NCI-H524 (cell line): ENCODE data around the gene KDM5B.
A peak's percentile ranks its signal among the peaks of the same experiment; 100 is the strongest.
"Not testable (repeated sequence)": the region's sequence is repeated elsewhere in the genome, so short reads cannot be mapped to it uniquely, and the experiment has no call there.

Experiments used
- DNase-seq, 2 experiments: peaks; one replicate each; lab custom pipeline; 2025; lab: John Stamatoyannopoulos, UW

The KDM5B gene

GRCh38 chr1:202812176-202813026 lies 4.2 kb upstream of the KDM5B start:
- no peak for DNase-seq

GRCh38 chr1:202811296-202812175 lies 3.3 kb upstream of the KDM5B start:
- peak in 1 of 2 experiments; percentile 31 for DNase-seq

GRCh38 chr1:202810615-202811295 lies 2.5 kb upstream of the KDM5B start, which contains the start of gene PCAT6:
PCAT6 (plus strand) TSS chr1:202810954.
- peak; percentile 76 to 94 for DNase-seq

DNA sequence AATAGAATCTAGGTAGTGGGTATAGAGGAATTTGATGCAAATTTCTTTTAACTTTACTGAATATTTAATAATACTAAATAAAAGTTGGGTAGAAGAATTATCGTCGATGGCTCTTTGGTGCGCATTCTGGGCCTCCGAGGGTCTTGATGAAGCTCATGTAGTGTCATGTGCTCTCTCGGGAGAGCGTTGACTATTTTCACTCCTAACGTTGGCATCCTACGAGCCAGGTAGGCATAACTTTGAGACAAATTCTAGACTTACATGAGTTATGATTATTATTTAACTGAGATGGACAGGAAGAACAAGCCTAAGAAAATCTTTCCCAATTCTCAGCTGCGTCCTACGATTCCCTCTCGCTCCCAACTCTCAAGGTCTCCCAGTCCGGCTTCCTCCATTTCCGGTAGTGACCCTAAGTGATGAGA lies 2.0 kb upstream of the KDM5B start:
- DNase-seq, result no peak

- no peak for DNase-seq
Observed at GRCh38 chr1:202809597-202810159, 1.5 kb upstream of the KDM5B start.

DNA sequence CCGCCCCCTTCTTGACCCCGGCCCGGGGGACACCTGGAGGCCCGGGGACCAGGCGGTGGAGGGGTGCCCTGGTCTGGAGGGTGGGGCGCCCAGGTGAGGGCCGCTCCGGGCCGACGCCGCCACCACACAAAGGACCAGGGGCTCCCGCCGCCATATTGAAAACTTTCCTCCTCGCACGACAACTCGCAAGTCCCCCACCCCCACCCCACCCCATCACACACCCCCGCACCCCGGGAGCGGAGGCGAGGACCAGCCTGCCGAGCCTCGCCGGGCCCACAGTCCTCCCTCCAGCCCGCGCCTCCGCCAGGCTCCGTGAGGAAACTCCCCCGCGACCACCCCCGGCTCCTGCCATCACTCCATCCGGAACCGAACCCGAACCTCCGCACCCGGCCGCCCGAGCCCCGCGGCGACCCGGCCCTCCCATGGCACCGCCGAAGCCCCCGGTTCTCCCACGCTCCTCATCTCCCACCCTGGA lies 733 bp downstream of the KDM5B start:
- peak in 1 of 2 experiments; percentile 23 for DNase-seq

DNA sequence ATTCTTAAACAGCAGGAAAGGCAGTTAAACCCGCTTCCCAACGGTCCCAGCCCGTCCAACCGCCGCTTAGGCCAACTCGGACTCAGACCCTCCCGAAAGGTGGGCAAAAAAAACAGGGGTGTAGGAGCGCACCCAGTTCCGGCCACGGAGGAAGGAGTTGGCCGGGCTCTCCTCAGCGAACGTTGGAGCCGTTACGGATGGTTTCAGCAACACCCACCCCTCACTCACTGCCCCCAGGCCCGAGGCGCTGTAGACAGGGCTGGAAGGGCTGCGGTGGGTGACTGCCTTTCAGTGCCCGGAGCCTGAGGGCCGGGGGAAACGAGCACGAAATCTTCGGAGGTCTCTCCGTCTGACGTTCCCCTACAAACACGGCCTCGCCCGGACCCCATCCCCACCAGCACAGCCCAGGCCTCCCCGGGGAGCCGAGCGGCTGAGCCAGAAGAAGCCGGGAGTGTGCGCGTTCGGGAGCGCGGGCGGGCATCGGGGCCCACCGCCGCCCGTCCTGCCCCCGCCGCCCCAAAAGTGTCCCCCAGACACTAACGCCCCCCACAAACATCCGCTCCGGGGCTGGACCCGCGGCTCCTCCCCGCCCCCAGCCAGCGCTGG lies 1.3 kb downstream of the KDM5B start:
- DNase-seq, result peak in 1 of 2 experiments; percentile 27

DNA sequence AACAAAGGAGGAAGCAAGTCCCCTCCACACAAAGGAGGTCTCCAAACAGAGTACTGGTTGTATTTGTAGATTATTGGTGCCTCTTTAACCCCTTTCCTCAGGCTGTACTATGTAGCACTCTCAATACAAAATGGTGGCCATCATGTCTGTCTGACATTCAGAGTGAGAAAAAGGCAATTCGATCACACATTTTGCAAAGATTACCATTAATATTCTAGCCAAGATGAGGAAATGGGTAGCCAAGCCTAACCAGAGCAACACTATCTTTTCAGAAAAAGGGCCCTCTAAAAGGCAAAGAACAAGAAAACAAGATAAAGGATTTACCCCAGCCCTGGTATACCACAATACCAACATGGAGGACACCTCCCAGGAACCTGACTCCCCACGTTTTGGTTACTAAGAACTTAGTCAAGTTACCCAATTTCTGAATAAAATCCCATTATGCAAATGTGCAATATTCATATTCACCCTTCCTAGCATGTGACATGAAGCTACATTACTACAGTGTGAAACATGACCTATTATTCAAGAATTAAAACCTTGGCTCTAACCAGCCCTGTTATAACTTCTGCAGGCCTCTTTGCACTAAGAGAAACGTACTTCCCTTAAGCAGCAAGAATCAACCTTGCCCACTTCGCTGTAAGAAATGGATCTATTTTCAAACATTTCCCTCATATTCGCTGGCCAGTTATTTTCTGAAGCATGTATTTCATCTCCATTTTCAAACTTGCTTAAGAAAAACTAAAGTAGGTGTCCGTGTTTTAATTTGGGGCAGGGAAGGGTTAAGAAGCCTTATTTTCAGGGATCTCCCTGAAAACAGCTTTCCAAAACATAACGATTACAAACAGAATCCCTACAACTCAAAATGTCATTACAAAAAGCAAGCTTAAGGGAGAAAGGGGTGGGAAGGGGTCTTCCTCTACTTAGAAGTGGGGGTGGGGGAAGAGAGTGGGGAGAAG lies 2.1 kb downstream of the KDM5B start:
- no peak for DNase-seq

GRCh38 chr1:202804126-202804525 lies 4.1 kb downstream of the KDM5B start:
- no peak for DNase-seq

GRCh38 chr1:202802998-202803932 lies 5.0 kb downstream of the KDM5B start:
- DNase-seq, result no peak

GRCh38 chr1:202802034-202802433 lies 6.2 kb downstream of the KDM5B start:
- DNase-seq, result no peak

DNA sequence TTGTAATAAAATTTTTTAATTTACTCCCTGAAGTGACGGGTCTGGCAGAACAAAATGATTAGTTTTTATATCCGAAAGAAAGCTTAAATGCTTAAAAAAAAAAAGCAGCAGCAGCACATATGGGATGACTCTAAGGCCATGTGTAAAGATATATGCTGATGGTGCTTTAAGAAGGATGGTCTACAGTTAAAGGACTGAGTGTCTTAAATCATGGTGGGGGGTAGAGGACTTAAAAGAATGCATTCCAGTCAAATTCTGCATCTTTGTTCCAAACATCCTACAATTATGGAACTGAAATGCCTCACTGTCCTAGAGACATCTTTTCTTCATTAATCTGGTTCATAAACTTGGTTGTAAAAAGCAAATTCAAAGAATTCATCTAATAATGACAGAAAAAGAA lies 7.0 kb downstream of the KDM5B start:
- DNase-seq, result no peak

GRCh38 chr1:202800742-202801141 lies 7.5 kb downstream of the KDM5B start:
- no peak for DNase-seq

DNA sequence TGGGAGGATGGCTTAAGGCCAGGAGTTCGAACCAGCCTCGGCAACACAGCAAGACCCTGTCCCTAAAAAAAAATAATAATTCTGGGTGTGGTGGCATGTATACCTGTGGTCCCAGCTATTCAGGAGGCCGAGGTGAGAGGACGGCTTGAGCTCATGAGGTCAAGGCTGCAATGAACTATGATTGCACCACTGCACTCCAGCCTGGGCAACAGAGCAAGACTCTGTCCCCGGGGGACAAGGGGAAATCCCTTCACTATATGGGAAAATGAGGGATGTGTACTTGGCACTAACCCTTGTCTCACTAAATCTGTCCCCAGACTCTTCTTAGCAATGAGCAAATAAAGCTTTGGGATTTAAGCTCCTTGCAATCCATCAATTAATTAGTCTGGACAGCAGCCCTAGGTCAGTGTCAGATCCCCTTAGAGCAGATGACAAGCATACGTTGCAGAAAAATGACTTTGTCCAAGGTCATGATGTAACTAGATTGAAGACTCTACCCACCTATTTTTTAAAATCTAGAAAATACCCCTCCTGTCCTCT lies 9.4 kb downstream of the KDM5B start:
- no peak for DNase-seq

GRCh38 chr1:202798260-202798659 lies 10.0 kb downstream of the KDM5B start:
- no peak for DNase-seq

DNA sequence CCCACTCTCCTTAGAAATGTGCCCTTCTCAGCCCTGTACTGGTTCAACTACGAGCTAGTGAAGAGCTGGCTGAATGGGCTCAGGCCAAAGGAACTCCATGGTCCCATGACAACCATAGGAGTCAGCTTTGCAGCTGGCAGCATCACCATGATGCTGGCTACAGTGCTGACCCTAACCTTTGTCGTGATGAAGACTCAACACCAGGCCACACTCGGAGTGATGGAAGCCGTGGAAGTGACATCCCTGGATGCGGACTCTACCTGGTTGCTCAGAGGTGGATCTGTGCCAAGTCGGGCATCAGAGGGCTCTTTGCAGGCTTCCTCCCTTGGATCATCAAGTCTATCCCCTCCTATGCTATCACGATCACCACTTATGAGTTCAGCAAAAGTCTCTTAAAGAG lies 11.6 kb downstream of the KDM5B start:
- DNase-seq, result no peak

GRCh38 chr1:202794931-202795330 lies 13.3 kb downstream of the KDM5B start:
- DNase-seq, result not testable (repeated sequence)

DNA sequence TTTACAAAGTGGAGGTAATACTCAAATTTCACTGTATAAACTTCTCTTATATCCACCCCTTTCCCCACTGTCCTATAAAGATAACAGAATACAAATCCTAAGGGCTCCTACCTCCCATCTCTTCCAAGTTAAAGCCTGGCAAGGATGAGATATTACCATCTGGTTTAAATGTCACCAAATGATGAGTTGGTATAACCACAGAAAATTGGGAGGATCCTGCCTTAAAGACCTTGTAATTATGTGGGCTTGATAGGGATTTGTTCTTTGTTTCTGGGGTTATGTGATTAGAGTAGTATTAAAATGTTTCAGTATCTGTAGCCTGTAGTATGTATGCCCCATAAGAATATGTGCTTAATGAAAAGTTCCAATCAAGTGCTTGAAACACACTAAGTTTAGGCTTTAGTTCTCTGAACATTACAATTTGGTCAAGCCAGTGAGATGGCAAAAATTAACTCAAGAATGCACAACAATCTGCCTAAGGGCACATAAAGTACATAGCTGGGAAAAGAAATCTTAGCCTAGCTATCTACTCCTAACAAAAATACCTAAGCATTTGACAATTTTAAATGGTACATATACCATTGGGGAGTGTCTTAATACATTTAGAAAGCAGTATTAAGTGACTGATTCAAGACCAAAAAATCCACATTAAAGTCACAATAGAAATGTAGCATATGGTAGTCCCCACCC lies 14.0 kb downstream of the KDM5B start:
- no peak for DNase-seq
